GM19452 (cell line): ENCODE results near the gene CAMKV.
"Not testable (repeated sequence)": the region's sequence is repeated elsewhere in the genome, so short reads cannot be mapped to it uniquely, and the experiment has no call there.

Experiments
- ATAC-seq: cut with Tn5 transposase; IDR thresholded peaks from one replicate; pipeline ENCODE4 v1.9.1; 2021; ENCODE audit not compliant: unreplicated experiment

The CAMKV gene

GRCh38 chr3:49855662-49856061 lies 14.0 kb downstream of the CAMKV start:
- no peak for ATAC-seq

DNA sequence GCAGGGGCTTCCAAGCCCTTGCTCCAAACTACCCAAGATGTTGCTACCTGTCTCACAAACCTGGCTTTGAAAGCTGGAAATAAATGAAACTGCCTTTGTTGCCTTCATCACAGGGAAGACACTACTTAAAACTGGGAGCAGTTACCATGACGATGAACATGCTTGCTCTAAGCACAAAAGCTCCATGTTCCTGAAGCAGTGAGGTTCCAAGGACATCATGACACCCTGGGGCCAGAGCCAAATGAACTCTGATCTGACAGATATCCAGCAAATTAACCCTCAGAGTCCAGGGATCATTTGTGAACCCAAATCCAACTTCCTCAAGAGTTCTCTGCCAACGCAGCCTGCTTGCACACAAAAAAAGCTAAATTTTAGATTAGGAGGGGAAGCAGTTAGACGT lies 24.0 kb downstream of the CAMKV start:
- no peak for ATAC-seq

DNA sequence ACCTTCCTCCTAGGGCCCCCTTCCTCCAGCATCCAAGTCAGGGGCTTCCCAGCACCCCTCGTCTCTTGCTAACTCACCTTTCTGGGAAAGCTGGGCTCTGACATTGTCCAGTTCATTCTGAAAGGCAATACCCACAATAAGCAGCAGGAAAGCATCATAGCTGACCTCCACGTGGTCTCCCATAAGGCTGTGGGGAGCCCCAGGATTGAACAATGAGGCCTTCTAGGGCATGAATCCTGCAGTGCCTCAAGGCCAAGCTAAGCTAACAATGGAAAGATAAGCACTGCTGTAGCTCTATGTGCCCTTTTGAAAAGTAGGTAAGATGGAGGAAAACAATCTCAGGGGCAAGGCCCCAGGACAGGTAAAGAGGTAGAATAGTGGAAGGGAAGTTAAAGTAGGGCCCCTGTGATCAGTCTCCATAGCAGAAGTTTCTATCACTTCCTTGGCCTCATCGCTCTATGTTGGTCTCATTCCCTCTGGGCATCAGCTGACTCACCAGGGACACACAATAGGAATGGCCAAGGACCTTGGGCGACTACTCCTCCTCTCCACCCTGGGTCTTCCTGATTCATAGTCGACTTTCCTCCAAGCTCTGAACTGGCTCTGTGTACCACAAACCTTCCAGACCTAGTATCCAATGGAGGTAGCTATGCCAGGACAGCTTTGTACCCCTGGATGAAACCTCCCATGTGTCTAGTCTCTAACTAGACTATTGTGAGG lies 25.1 kb downstream of the CAMKV start:
- ATAC-seq: no peak

GRCh38 chr3:49842843-49843517 lies 26.7 kb downstream of the CAMKV start:
- no peak for ATAC-seq

- ATAC-seq: no peak
Observed at GRCh38 chr3:49841806-49842205, 27.9 kb downstream of the CAMKV start.

DNA sequence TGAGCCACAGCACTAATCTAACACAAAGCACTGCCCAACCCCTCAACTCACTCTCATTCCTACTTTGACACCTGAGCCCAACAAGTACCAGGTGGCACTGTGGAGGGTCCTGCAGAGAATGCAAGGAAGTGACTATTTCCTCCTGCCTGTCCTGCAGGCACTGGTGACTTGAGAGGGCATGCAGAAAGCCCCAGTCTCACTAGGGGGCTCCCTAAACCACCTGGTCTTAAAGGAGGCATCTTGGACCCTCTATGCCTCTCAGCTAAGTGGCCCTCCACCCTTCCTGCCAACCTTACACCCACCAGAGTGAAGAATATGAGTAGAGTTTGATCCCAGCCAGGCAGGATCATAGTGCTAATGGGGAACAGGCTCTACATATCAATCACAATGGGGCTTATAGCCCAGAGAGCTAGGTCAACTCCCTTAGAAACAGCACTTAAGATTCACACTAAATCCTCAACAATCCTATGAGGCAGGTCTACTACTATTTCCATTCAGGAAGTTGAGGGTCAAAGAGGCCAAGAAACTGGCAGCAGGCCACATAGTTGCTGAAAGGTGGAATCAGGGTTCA lies 28.5 kb downstream of the CAMKV start:
- ATAC-seq: no peak

GRCh38 chr3:49840388-49840787 lies 29.3 kb downstream of the CAMKV start:
- no peak for ATAC-seq

DNA sequence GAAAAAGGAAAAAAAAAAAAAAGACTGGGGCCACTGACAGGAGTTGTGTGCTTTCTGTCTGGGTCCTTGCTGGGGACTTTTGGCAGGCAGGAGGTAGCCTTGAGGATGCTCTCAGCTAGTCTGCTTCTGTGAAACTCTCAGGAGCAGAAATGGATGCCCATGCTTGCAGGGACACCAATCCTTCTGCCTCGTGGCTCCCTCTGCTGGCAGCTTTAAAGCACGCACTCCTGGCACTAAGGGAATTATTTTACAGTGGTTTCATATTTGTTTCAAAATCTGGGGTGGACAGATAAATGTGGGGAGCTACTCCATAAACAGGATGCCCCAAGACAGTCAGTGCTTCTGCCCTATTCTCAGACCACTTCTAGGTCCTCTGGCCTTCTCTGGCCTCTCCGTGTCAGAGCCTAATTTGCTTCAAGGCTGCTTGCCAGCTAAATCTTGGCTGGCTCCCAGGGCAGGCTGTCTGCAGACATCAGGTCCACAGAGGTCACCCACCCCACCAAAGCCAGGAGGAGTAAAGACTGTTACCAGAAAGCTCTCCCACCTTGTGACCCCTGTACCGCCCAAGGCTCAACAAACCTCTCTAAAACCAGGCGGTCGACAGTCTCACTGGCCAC lies 30.4 kb downstream of the CAMKV start:
- ATAC-seq: no peak

DNA sequence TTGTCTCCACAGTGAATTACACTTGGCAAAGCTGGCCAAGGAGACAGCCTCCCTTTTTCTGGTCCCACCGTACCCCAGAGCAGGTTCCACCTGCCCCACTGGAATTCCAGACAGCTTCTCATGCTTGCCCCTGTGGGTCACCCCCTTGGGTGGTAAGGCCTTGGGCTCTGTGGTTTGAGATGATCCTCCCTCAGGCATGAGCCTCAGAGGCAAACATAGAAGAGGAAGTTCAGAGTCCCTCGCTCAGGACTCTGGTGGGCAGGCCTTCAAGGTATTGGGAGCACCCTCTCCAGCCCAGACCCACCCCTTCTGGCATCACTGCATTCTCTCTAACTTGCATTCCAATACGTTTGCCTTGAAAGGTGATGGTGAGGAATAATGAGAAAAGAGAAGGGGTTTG lies 38.4 kb downstream of the CAMKV start:
- ATAC-seq: no peak

DNA sequence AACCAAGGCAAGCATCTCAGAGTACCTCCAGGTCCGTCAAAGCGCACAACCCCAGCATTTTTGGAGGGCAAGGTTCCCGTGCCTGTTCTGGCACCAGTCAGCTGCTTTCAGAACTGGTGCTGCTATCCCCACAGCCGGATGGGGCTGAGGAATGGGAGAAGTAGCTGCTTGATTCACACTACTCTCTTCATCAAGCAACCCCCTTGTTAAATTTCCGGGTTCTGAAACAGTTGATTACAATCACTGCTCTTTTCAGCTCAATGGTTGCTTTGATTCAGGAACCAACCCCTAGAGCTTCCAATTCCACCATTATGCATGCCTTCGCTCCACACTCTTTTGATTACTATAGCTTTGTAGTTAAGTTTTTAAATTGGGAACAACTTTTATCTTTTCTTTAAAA lies 43.7 kb downstream of the CAMKV start:
- no peak for ATAC-seq

DNA sequence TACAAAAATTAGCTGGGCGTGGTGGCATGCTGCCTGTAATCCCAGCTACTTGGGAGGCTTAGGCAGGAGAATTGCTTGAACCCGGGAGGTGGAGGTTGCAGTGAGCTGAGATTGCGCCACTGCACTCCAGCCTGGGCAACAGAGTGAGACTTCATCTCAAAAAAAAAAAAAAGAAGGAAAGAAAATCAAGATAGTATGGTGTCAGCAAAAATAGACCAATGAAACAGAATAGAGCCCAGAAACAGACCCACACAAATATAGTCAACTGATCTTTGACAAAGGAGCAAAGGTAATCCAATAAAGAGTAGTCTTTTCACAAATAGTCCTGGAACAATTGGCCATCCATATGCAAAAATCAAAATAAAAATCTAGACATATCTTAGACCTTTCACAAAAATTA lies 46.6 kb downstream of the CAMKV start:
- ATAC-seq: not testable (repeated sequence)

DNA sequence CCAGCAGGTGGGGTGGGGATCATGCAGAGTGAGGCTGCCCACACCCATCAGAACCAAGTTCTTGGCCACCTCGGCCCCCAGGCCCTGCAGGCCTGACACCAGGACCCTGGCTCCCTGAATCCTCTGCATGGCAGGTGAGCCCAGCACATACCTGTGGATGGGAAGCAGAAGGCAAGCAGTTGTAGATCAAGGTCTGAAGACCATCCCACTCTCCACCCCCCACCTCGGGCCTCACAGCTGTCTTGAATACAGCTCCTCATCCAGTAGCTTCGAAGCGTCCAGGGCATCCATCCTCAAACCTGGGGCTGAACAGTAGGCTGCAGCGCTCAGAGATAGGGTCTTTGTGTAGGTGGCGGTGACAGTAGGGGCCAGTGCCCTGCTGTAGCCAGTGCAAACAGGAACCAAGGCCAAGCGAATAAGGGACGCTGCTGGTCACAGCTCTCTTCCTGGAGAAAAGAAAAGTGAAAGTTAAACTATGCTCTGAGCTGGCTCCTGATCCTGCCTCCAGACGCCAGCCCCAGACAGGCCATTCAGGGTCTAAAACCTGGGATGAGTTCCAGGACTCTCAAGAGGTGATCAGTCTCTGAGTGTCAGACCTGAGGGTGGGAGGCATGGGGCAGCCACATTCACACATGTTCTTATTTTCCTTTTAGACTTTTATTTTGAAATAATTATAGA lies 56.1 kb downstream of the CAMKV start, which contains the start of gene UBA7:
Gene UBA7 (minus strand): TSS at position 457 of the 678 bp plus-strand sequence. CDS start 166 bp downstream, at position 291.
- ATAC-seq: peak; percentile 60

GRCh38 chr3:49812916-49813496 lies 56.7 kb downstream of the CAMKV start:
- no peak for ATAC-seq
